Bronchial epithelial cell (primary cell): ENCODE data around the gene FAAH. TPM values are rescaled to one million over a fixed set of nuclear protein-coding genes. Genes with fewer than 3 reads are reported as not detected.
A peak's percentile ranks its signal among the peaks of the same experiment; 100 is the strongest.

Experiments
- DNase-seq: peaks from one replicate; pipeline ENCODE4 v3.0.0-alpha.2; 2010; ENCODE audit warnings: low read depth
- FAIRE-seq: peaks from 2 replicates; lab custom pipeline; 2011; peaks lifted over from hg19 to GRCh38; lab: Jason Lieb, UNC
- H3K27me3 ChIP-seq: 2 replicates; pipeline ENCODE4 v1.5.1; 2011; ENCODE audit warnings: low read length; ENCODE audit not compliant: control insufficient read depth, insufficient read depth
- H3K36me3 ChIP-seq: 2 replicates; pipeline ENCODE4 v1.5.1; 2011; ENCODE audit warnings: low read length; ENCODE audit not compliant: control insufficient read depth, insufficient read depth
- H3K4me3 ChIP-seq: 2 replicates; pipeline ENCODE4 v1.5.1; 2011; ENCODE audit warnings: mild to moderate bottlenecking, low read depth, low read length, control low read depth
- CTCF ChIP-seq: IDR thresholded peaks from 2 replicates; pipeline ENCODE4 v1.5.1; 2011; ENCODE audit warnings: mild to moderate bottlenecking, moderate library complexity, low read length, control low read depth, inconsistent platforms; ENCODE audit not compliant: insufficient read depth, severe bottlenecking
- total RNA-seq: library from RNA; depleted of rRNA; stranded (reverse); fragments of >200 nt; gene quantifications from 2 replicates; pipeline ENCODE4 v1.2.1, GENCODE V29; 2014

FAAH gene
- total RNA-seq, 1 donor from 2014 or later = 10.5 TPM

- TF ChIP-seq CTCF = no peak
- Histone ChIP-seq H3K27me3 (no peaks in the 10 kb centered on the region), H3K36me3 (no peaks in the 10 kb centered on the region), H3K4me3 (no peak overlapping the region)
- peak; percentile 75 for FAIRE-seq
- DNase-seq = no peak
Measured at GRCh38 chr1:46437723-46438122, 43.6 kb downstream of the FAAH start.

GRCh38 chr1:46438346-46438745 is 44.2 kb downstream of the FAAH start:
- TF ChIP-seq CTCF = no peak
- FAIRE-seq (no peak), DNase-seq (no peak)
- no peaks in the 10 kb centered on the region for H3K27me3 ChIP-seq
- H3K4me3 ChIP-seq = no peak overlapping the region
- H3K36me3 ChIP-seq = no peaks in the 10 kb centered on the region

- FAIRE-seq (no peak), DNase-seq (no peak)
- H3K27me3 ChIP-seq = no peaks in the 10 kb centered on the region
- H3K36me3 ChIP-seq = no peaks in the 10 kb centered on the region
- no peak for TF ChIP-seq CTCF
- H3K4me3 ChIP-seq = no peak overlapping the region
Measured at GRCh38 chr1:46440478-46440877, 46.4 kb downstream of the FAAH start.

GRCh38 chr1:46442317-46443161 is 48.4 kb downstream of the FAAH start:
- FAIRE-seq = peak; percentile 76
- Histone ChIP-seq H3K4me3 (peak overlapping the region; percentile 31), H3K36me3 (no peaks in the 10 kb centered on the region), H3K27me3 (peaks cover 4% of the 10 kb centered on the region)
- DNase-seq = peak; percentile 75
- TF ChIP-seq CTCF = peak; percentile 91

GRCh38 chr1:46444466-46444865 is 50.3 kb downstream of the FAAH start:
- Histone ChIP-seq H3K36me3 (no peaks in the 10 kb centered on the region), H3K4me3 (no peak overlapping the region), H3K27me3 (peaks cover 13% of the 10 kb centered on the region)
- no peak for TF ChIP-seq CTCF
- no peak for FAIRE-seq
- no peak for DNase-seq
